Thoracic aorta (tissue), 2 donors: ENCODE results near the gene PEF1. TPM values are rescaled to one million over a fixed set of nuclear protein-coding genes. Genes with fewer than 3 reads are reported as not detected.

ENCODE experiments used
- ATAC-seq: fragments of 150-250 bp; one replicate; pipeline ENCODE4 v1.8.0; 2017; ENCODE audit warnings: low read depth; ENCODE audit not compliant: insufficient number of reproducible peaks, low FRiP score
- DNase-seq: peaks from one replicate; pipeline ENCODE4 v3.0.0-alpha.2; 2020; ENCODE audit warnings: low spot score
- H3K27ac ChIP-seq, 2 donors: fragments of 200-600 bp; sonication (generic); 1 replicate in 1 of 2; 2 replicates in 1 of 2; pipeline ENCODE4 v1.5.1; 2016; ENCODE audit warnings: mild to moderate bottlenecking in 2 of 2, moderate library complexity in 2 of 2
- H3K27me3 ChIP-seq: fragments of 200-600 bp; sonication (generic); replicated peaks from 2 replicates; pipeline ENCODE4 v1.6.0; 2016; ENCODE audit warnings: mild to moderate bottlenecking; ENCODE audit not compliant: insufficient read depth
- H3K36me3 ChIP-seq: fragments of 200-600 bp; sonication (generic); one replicate; pipeline ENCODE4 v1.5.1; 2016
- H3K4me1 ChIP-seq, 2 donors: fragments of 200-600 bp; sonication (generic); 1 replicate in 1 of 2; 2 replicates in 1 of 2; pipeline versions ENCODE4 v1.5.1 to v1.6.0; 2016; ENCODE audit warnings: low read depth in 2 of 2, mild to moderate bottlenecking in 1 of 2; ENCODE audit not compliant: control insufficient read depth in 1 of 2
- H3K4me3 ChIP-seq: fragments of 200-600 bp; sonication (generic); 2 replicates; pipeline ENCODE4 v1.5.1; 2016; ENCODE audit warnings: mild to moderate bottlenecking
- H3K9me3 ChIP-seq: fragments of 200-600 bp; sonication (generic); 2 replicates; pipeline ENCODE4 v1.5.1; 2016
- CTCF ChIP-seq: fragments of 200-600 bp; sonication (generic); IDR thresholded peaks from one replicate; pipeline ENCODE4 v1.5.1; 2019; ENCODE audit warnings: antibody characterized with exemption
- total RNA-seq, 2 donors: library from RNA; depleted of rRNA; stranded (reverse); fragments of >200 nt; gene quantifications; one replicate each; pipeline versions ENCODE4 v1.1.0 to v1.2.3, GENCODE V29; 2016

PEF1 gene
- total RNA-seq, 2 donors from 2014 or later = 69.2 to 99.5 TPM

GRCh38 chr1:31657020-31657804, 12.5 kb upstream of the PEF1 start:
- Histone ChIP-seq H3K4me1 (peaks cover 0 to 21% of the 10 kb centered on the region in 2 donors), H3K27me3 (no peaks in the 10 kb centered on the region), H3K27ac (no peak overlapping the region), H3K4me3 (no peak overlapping the region), H3K36me3 (peaks cover 54% of the 10 kb centered on the region), H3K9me3 (no peaks in the 10 kb centered on the region)
- ATAC-seq (no peak), DNase-seq (no peak)
- no peak for TF ChIP-seq CTCF

- Histone ChIP-seq H3K4me3 (no peak overlapping the region), H3K27me3 (no peaks in the 10 kb centered on the region), H3K27ac (no peak overlapping the region), H3K36me3 (peaks cover 50% of the 10 kb centered on the region), H3K9me3 (no peaks in the 10 kb centered on the region), H3K4me1 (peaks cover 8 to 26% of the 10 kb centered on the region in 2 donors)
- TF ChIP-seq CTCF = no peak
- ATAC-seq (no peak), DNase-seq (no peak)
These were observed 11.1 kb upstream of the PEF1 start for GRCh38 chr1:31655756-31656155.

- Histone ChIP-seq H3K4me1 (peaks cover 11 to 26% of the 10 kb centered on the region in 2 donors), H3K4me3 (no peak overlapping the region), H3K27ac (no peak overlapping the region), H3K27me3 (no peaks in the 10 kb centered on the region), H3K9me3 (no peaks in the 10 kb centered on the region), H3K36me3 (peaks cover 49% of the 10 kb centered on the region)
- TF ChIP-seq CTCF = no peak
- DNase-seq = no peak
- no peak for ATAC-seq
These were observed 10.4 kb upstream of the PEF1 start for GRCh38 chr1:31655104-31655503.

- H3K4me3 ChIP-seq = no peak overlapping the region
- H3K4me1 ChIP-seq = peaks cover 11 to 26% of the 10 kb centered on the region in 2 donors
- H3K27ac ChIP-seq = no peak overlapping the region
- no peaks in the 10 kb centered on the region for H3K27me3 ChIP-seq
- no peak for TF ChIP-seq CTCF
- no peaks in the 10 kb centered on the region for H3K9me3 ChIP-seq
- peaks cover 47% of the 10 kb centered on the region for H3K36me3 ChIP-seq
- DNase-seq (no peak), ATAC-seq (no peak)
These were observed 9.7 kb upstream of the PEF1 start for GRCh38 chr1:31654474-31654776.

GRCh38 chr1:31653717-31654473, 9.2 kb upstream of the PEF1 start:
- TF ChIP-seq CTCF = no peak
- peaks cover 11 to 30% of the 10 kb centered on the region in 2 donors for H3K4me1 ChIP-seq
- H3K4me3 ChIP-seq = no peak overlapping the region
- ATAC-seq (no peak), DNase-seq (no peak)
- H3K27ac ChIP-seq = no peak overlapping the region
- H3K36me3 ChIP-seq = peaks cover 46% of the 10 kb centered on the region
- no peaks in the 10 kb centered on the region for H3K9me3 ChIP-seq
- no peaks in the 10 kb centered on the region for H3K27me3 ChIP-seq
